LoVo (cell line): ENCODE results near the gene HUWE1.

Source experiments
- DNase-seq: peaks from one replicate; pipeline ENCODE4 v3.0.0-alpha.2; 2016; ENCODE audit warnings: low spot score

The HUWE1 gene

DNA sequence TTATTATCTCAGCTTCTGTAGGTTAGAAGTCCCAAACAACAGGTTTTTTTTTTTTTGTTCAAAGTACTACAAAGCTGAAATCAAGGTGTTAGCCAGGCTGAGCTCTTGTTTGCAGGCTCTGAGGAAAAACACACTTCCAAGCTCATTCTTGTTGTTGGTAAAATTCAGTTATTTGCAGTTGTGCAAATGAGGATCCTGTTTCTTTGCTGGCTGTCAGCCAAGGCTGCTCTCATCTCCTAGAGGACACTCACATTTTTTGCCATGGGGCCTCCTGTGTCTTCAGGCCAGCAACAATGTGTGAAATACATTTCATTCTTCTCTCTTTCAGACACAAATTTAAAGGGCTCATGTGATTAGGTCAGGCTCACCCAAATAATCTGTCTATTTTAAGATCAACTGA is 192.1 kb downstream of the HUWE1 start:
- DNase-seq = no peak

DNA sequence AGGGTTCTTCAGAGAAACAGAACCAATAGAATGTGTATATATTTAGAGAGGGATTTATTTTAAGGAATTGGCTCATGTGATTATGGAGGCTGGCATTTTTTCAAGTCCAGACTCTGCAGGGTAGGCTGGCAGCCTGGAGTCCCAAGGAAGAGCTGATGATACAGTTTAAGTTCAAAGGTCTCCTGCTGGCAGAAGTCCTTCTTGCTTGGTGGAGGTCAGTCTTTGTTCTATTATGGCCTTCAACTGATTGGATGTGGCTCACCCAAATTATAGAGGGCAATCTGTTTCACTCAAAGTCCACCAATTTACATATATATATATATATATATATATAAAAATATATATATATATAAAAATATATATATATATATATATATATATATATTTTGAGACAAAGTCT is 200.2 kb downstream of the HUWE1 start:
- no peak for DNase-seq

DNA sequence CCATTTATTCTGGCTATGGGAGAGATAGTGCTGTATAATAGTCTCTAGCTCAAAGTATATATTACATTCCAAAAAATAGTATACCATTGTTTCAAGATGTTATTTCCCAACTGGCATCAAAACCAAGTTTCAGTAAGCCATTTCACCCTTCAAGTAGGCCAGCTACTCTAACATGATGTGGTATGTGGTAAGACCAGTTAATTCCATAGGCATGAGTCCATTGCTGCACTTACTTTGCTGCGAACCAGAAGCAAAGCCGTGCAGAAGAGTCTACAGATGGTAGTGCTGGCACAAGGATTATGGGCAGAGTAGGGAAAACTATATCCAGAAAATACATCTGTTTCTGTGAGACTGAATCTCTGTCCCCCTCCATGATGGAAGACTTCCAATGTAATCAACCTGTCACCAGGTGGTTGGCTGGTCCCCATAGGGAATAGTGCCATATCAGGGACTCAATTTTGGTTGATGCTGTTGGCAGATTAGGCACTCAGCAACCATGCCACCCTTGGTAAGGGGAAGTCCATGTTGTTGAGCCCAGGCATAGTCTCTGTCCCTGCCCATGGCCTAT is 202.6 kb downstream of the HUWE1 start:
- no peak for DNase-seq

DNA sequence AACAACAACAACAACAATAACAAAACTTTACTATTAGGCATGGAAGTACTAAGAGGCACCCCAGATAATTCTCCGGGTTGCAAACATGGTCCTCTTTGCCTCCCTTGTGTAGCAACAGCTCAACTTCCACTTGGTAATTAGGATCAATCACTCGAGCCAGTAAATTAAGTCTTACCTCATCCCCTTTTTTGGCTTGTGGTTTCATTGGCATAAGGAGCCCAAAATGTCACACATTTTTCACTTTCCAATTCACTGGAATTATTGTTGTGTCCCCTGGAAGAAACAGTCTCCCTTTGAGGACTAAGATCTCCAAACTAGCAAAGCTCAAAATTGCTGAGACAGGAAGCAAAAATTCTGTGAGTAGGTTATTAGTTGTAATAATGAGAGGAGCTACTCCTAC is 203.1 kb downstream of the HUWE1 start:
- no peak for DNase-seq
